ENCODE measurements around the gene NUCB1. TPM values are rescaled to one million over a fixed set of nuclear protein-coding genes. Genes with fewer than 3 reads are reported as not detected.
"Not testable (repeated sequence)": the region's sequence is repeated elsewhere in the genome, so short reads cannot be mapped to it uniquely, and the experiment has no call there.

The NUCB1 gene
- total and polyA plus RNA-seq, 2 donors (not counting 3 experiments of a cell fraction or from before 2014, with no cell fraction given), result 194 to 231 TPM

DNA sequence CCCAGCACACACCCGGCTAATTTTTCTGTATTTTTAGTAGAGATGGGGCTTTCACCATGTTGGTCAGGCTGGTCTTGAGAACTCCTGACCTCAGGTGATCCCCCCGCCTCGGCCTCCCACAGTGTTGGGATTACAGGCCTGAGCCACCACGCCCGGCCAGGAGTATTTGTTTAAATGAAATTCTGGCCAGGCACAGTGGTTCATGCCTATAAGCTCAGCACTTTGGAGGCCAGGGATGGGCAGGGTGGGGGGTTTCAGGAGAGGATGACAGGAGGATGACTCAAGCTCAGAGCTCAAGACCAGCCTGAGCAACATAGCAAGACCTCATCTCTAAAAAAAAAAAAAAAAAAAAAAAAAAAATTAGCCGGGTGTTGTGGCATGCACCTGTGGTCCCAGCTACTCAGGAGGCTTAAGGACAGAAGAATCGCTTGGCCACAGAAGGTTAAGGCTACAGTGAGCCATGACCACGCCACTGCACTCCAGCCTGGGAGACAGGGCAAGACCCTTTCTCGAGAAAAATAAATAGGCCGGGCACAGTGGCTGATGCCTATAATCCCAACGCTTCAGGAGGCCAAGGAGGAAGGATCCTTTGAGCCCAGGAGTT is 25.2 kb downstream of the NUCB1 start:
- H3K36me3 ChIP-seq (ENCODE audit: control insufficient read depth in 2 of 2, extremely low read depth in 1 of 2, insufficient read depth in 2 of 2, low read length in 2 of 2), result peaks cover 0 to 19% of the 10 kb centered on the region in 2 experiments
- H2AFZ ChIP-seq (ENCODE audit: low read depth, low read length), result no peak overlapping the region
- no peak overlapping the region for H3K4me2 ChIP-seq (ENCODE audit: insufficient read depth, low read length)
- no peaks in the 10 kb centered on the region for H3K27me3 ChIP-seq (ENCODE audit: control insufficient read depth in 2 of 2, insufficient read depth in 2 of 2, low read length in 2 of 2)
- no peak overlapping the region for H3K27ac ChIP-seq (ENCODE audit: insufficient read depth, low read depth, low read length)
- TF ChIP-seq FOS (IDR thresholded peaks at IDR 0.05; ENCODE audit: borderline replicate concordance, insufficient read depth, low read length) (no peak), EZH2 (IDR thresholded peaks at IDR 0.05; ENCODE audit: borderline replicate concordance, low read depth, low read length, severe bottlenecking) (no peak), POLR2A (IDR thresholded peaks at IDR 0.05; ENCODE audit: low read depth, low read length) (no peak), POLR2AphosphoS5 (IDR thresholded peaks at IDR 0.05; ENCODE audit: insufficient read depth, low read depth, low read length) (no peak), MYC (IDR thresholded peaks at IDR 0.05; ENCODE audit: low read depth, low read length) (no peak), JUN (IDR thresholded peaks at IDR 0.05; ENCODE audit: borderline replicate concordance, insufficient read depth, insufficient read length, low read depth) (no peak), GATA2 (IDR thresholded peaks at IDR 0.05; ENCODE audit: insufficient read depth, insufficient read length, low read depth, low read length) (no peak)
- TF ChIP-seq, protein P1, sequence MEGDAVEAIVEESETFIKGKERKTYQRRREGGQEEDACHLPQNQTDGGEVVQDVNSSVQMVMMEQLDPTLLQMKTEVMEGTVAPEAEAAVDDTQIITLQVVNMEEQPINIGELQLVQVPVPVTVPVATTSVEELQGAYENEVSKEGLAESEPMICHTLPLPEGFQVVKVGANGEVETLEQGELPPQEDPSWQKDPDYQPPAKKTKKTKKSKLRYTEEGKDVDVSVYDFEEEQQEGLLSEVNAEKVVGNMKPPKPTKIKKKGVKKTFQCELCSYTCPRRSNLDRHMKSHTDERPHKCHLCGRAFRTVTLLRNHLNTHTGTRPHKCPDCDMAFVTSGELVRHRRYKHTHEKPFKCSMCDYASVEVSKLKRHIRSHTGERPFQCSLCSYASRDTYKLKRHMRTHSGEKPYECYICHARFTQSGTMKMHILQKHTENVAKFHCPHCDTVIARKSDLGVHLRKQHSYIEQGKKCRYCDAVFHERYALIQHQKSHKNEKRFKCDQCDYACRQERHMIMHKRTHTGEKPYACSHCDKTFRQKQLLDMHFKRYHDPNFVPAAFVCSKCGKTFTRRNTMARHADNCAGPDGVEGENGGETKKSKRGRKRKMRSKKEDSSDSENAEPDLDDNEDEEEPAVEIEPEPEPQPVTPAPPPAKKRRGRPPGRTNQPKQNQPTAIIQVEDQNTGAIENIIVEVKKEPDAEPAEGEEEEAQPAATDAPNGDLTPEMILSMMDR (IDR thresholded peaks at IDR 0.05; ENCODE audit: extremely low read depth in 1 of 2, insufficient read depth in 1 of 2, low read depth in 1 of 2, low read length in 2 of 2), result no peak
- TF ChIP-seq, protein P2, sequence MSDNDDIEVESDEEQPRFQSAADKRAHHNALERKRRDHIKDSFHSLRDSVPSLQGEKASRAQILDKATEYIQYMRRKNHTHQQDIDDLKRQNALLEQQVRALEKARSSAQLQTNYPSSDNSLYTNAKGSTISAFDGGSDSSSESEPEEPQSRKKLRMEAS (IDR thresholded peaks at IDR 0.05; ENCODE audit: insufficient read depth, insufficient read length), result no peak
- no TSS peak for BruUV-seq (replicated peaks)
- H4K20me1 ChIP-seq (replicated peaks; ENCODE audit: control insufficient read depth, extremely low read depth, insufficient read depth, low read length), result no peaks in the 10 kb centered on the region
- H3K9me1 ChIP-seq (replicated peaks; ENCODE audit: control insufficient read depth, extremely low read depth, insufficient read depth, low read length), result no peaks in the 10 kb centered on the region
- intact Hi-C loops (cut with micrococcal nuclease), result no loop called here
- H3K9ac ChIP-seq (replicated peaks; ENCODE audit: extremely low read depth, insufficient read depth, low read length), result no peak overlapping the region
- no peaks in the 10 kb centered on the region for H3K79me2 ChIP-seq (ENCODE audit: control insufficient read depth, insufficient read depth, low read length)
- no peaks in the 10 kb centered on the region for H3K9me3 ChIP-seq (replicated peaks; ENCODE audit: control insufficient read depth, insufficient read depth, low read length)
- dilution Hi-C loops (cut with MboI; ENCODE audit: extremely low pct_ligation_motif_present, low sequenced_read_pairs), result no loop called here
- POLR2A ChIA-PET, result no interaction called here
- peaks cover 2% of the 10 kb centered on the region for H3K4me1 ChIP-seq (ENCODE audit: control insufficient read depth, extremely low read depth, insufficient read depth, low read length)
- DNase-seq (ENCODE audit: low read depth, low spot score), result no peak
- FAIRE-seq, result no peak
- no peak overlapping the region for H3K4me3 ChIP-seq (replicated peaks in 1 of 3; ENCODE audit: insufficient read depth in 1 of 3, low read depth in 1 of 3, low read length in 3 of 3)
- CTCF ChIA-PET, result interaction anchor here (0.6 to 2.0 kb wide), 3 partner anchors 22 to 140 kb away, joined by 3 to 4 read pairs (median 3); no protein-coding TSS in a partner anchor

DNA sequence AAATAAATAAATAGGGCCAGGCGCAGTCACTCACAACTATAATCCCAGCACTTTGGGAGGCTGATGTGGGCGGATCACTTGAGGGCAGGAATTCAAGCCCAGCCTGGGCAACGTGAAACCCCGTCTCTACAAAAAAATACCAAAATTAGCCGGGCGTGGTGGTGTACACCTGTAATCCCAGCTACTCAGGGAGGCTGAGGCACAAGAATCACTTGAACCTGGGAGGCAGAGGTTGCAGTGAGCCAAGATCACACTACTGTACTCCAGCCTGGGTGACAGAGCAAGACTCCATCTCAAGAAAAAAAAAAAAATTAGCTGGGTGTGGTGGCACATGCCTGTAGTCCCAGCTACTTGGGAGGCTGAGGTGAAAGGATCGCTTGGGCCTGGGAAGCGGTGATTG is 25.8 kb downstream of the NUCB1 start:
- H3K9ac ChIP-seq (replicated peaks; ENCODE audit: extremely low read depth, insufficient read depth, low read length); H4K20me1 ChIP-seq (replicated peaks; ENCODE audit: control insufficient read depth, extremely low read depth, insufficient read depth, low read length); H3K79me2 ChIP-seq (ENCODE audit: control insufficient read depth, insufficient read depth, low read length); intact Hi-C loops (cut with micrococcal nuclease); H3K4me1 ChIP-seq (ENCODE audit: control insufficient read depth, extremely low read depth, insufficient read depth, low read length); FAIRE-seq; H3K4me2 ChIP-seq (ENCODE audit: insufficient read depth, low read length); H3K27ac ChIP-seq (ENCODE audit: insufficient read depth, low read depth, low read length); H2AFZ ChIP-seq (ENCODE audit: low read depth, low read length); H3K9me3 ChIP-seq (replicated peaks; ENCODE audit: control insufficient read depth, insufficient read depth, low read length); H3K4me3 ChIP-seq (replicated peaks in 1 of 3; ENCODE audit: insufficient read depth in 1 of 3, low read depth in 1 of 3, low read length in 3 of 3); DNase-seq (ENCODE audit: low read depth, low spot score); dilution Hi-C loops (cut with MboI; ENCODE audit: extremely low pct_ligation_motif_present, low sequenced_read_pairs); H3K9me1 ChIP-seq (replicated peaks; ENCODE audit: control insufficient read depth, extremely low read depth, insufficient read depth, low read length); POLR2A ChIA-PET; H3K27me3 ChIP-seq (ENCODE audit: control insufficient read depth in 2 of 2, insufficient read depth in 2 of 2, low read length in 2 of 2); BruUV-seq (replicated peaks): not testable (repeated sequence)
- H3K36me3 ChIP-seq (ENCODE audit: control insufficient read depth in 2 of 2, extremely low read depth in 1 of 2, insufficient read depth in 2 of 2, low read length in 2 of 2), result peaks cover 0 to 16% of the 10 kb centered on the region in 2 experiments
- CTCF ChIA-PET, result interaction anchor here (0.6 to 2.0 kb wide), 2 partner anchors 21 to 74 kb away, joined by 3 to 4 read pairs; no protein-coding TSS in a partner anchor

Data from endothelial cell of umbilical vein (primary cell).